Sigmoid colon (tissue), 7 donors: ENCODE measurements around the gene FOXD2. TPM values are rescaled to one million over a fixed set of nuclear protein-coding genes. Genes with fewer than 3 reads are reported as not detected.
A peak's percentile ranks its signal among the peaks of the same experiment; 100 is the strongest.

Experiments used
- DNase-seq: peaks from one replicate; pipeline ENCODE4 v3.0.0-alpha.2; 2019
- H3K27ac ChIP-seq, 4 donors: fragments of 200-600 bp; sonication (generic); one replicate each; pipeline ENCODE4 v1.5.1; 2016 to 2019; ENCODE audit warnings: mild to moderate bottlenecking in 1 of 4
- H3K27me3 ChIP-seq, 3 donors: fragments of 200-600 bp; sonication (generic); one replicate each; pipeline ENCODE4 v1.5.1; 2019; ENCODE audit warnings: mild to moderate bottlenecking in 1 of 3
- H3K36me3 ChIP-seq, 4 donors: fragments of 200-600 bp; sonication (generic); one replicate each; pipeline ENCODE4 v1.5.1; 2016 to 2019
- H3K4me1 ChIP-seq, 4 donors: fragments of 200-600 bp; sonication (generic); one replicate each; pipeline ENCODE4 v1.5.1; 2017 to 2019
- H3K4me3 ChIP-seq, 4 donors: fragments of 200-600 bp; sonication (generic); one replicate each; pipeline ENCODE4 v1.5.1; 2017 to 2019; ENCODE audit warnings: mild to moderate bottlenecking in 2 of 4, moderate library complexity in 1 of 4
- H3K9me3 ChIP-seq, 4 donors: fragments of 200-600 bp in 3 of 4; sonication (generic) in 3 of 4; one replicate each; pipeline versions ENCODE4 v1.5.1 to v1.6.1; 2013 to 2019
- EP300 ChIP-seq, 4 donors: sonication (generic); formaldehyde crosslinking; IDR thresholded peaks; one replicate each; pipeline ENCODE4 v1.6.1; 2017; ENCODE audit warnings: antibody characterized with exemption in 4 of 4
- POLR2A ChIP-seq, 2 donors: fragments of 450-650 bp; IDR thresholded peaks; one replicate each; pipeline ENCODE4 v1.6.1; 2016; ENCODE audit warnings: antibody characterized with exemption in 2 of 2, mild to moderate bottlenecking in 2 of 2, moderate library complexity in 2 of 2
- POLR2AphosphoS5 ChIP-seq, 4 donors: sonication (generic); formaldehyde crosslinking; IDR thresholded peaks; one replicate each; pipeline ENCODE4 v1.6.1; 2017; ENCODE audit warnings: antibody characterized with exemption in 4 of 4
- WGBS, 2 donors: extraction: QIAGEN DNeasy Blood & Tissue Kit; methylation state at CpG; one replicate each; pipeline ENCODE4 v1.1.7; 2013; 5-methylcytosine and 5-hydroxymethylcytosine counted together
- intact Hi-C: fragments of 100-400 bp; cut with DNase I; formaldehyde crosslinking; loops from one replicate; pipeline ENCODE4 v1.15.1; 2023
- polyA plus RNA-seq, 3 donors: library from polyadenylated mRNA; stranded (reverse); fragments of 200-250 nt; gene quantifications; one replicate each; pipeline ENCODE4 v1.2.3, GENCODE V29; 2013
- total RNA-seq, 4 donors: library from RNA; depleted of rRNA; stranded (reverse); fragments of >200 nt; gene quantifications; one replicate each; pipeline ENCODE4 v1.1.0, GENCODE V29; 2016
- TF ChIP-seq, protein P1 (sequence below), 4 experiments: fragments of 450-650 bp in 3 of 4; fragments of 200-600 bp in 1 of 4; IDR thresholded peaks; one replicate each; pipeline ENCODE4 v1.5.1; 2016 to 2019; ENCODE audit warnings: antibody characterized with exemption in 4 of 4, mild to moderate bottlenecking in 3 of 4, moderate library complexity in 2 of 4
- donor health status: healthy with polysubstance abuse.
- donor health status: Bipolar disorder and iron deficiency.
- donor health status: healthy.

FOXD2 gene
- total and polyA plus RNA-seq, 7 donors: under 0.01 to 4.9 (median 3.0) TPM; not detected in 2

- H3K4me3 ChIP-seq: peak overlapping the region in 3 of 4 donors; percentile 2 to 18 (median 6)
- TF ChIP-seq POLR2AphosphoS5 (IDR thresholded peaks at IDR 0.05) (peak in 1 of 4 donors; percentile 33), EP300 (IDR thresholded peaks at IDR 0.05) (no peak), POLR2A (IDR thresholded peaks at IDR 0.05) (no peak)
- TF ChIP-seq, protein P1, sequence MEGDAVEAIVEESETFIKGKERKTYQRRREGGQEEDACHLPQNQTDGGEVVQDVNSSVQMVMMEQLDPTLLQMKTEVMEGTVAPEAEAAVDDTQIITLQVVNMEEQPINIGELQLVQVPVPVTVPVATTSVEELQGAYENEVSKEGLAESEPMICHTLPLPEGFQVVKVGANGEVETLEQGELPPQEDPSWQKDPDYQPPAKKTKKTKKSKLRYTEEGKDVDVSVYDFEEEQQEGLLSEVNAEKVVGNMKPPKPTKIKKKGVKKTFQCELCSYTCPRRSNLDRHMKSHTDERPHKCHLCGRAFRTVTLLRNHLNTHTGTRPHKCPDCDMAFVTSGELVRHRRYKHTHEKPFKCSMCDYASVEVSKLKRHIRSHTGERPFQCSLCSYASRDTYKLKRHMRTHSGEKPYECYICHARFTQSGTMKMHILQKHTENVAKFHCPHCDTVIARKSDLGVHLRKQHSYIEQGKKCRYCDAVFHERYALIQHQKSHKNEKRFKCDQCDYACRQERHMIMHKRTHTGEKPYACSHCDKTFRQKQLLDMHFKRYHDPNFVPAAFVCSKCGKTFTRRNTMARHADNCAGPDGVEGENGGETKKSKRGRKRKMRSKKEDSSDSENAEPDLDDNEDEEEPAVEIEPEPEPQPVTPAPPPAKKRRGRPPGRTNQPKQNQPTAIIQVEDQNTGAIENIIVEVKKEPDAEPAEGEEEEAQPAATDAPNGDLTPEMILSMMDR (IDR thresholded peaks at IDR 0.05): no peak
- DNase-seq: peak; percentile 85
- intact Hi-C loops: loop anchor here (1.0 to 5.0 kb wide), 2 partner anchors 277 to 293 kb away; no protein-coding TSS in a partner anchor
- no peaks in the 10 kb centered on the region for H3K36me3 ChIP-seq
- WGBS, 2 donors: 7 to 10% methylated on average over 51 of the region's 51 CpGs
- no peak overlapping the region for H3K27ac ChIP-seq
- H3K27me3 ChIP-seq: peaks cover 69 to 99% (median 93%) of the 10 kb centered on the region in 3 donors
- H3K4me1 ChIP-seq: peaks cover 0 to 66% (median 56%) of the 10 kb centered on the region in 4 donors
- H3K9me3 ChIP-seq: no peaks in the 10 kb centered on the region
Measured at GRCh38 chr1:47434051-47434842, 3.6 kb upstream of the FOXD2 start.

- Histone ChIP-seq H3K4me3 (no peak overlapping the region), H3K27me3 (peaks cover 78 to 99% (median 94%) of the 10 kb centered on the region in 3 donors), H3K9me3 (no peaks in the 10 kb centered on the region), H3K4me1 (peaks cover 0 to 68% (median 58%) of the 10 kb centered on the region in 4 donors), H3K27ac (no peak overlapping the region), H3K36me3 (no peaks in the 10 kb centered on the region)
- DNase-seq: no peak
- WGBS, 2 donors: 17 to 57% methylated on average over 6 of the region's 6 CpGs
- intact Hi-C loops: loop anchor here (5.0 kb wide), 2 partner anchors 103 to 243 kb away; partner anchors contain the start of genes CMPK1 and PDZK1IP1
- no peak for TF ChIP-seq POLR2A (IDR thresholded peaks at IDR 0.05)
- TF ChIP-seq POLR2AphosphoS5 (IDR thresholded peaks at IDR 0.05): no peak
- TF ChIP-seq EP300 (IDR thresholded peaks at IDR 0.05): no peak
- TF ChIP-seq, protein P1 (IDR thresholded peaks at IDR 0.05): no peak
Measured at GRCh38 chr1:47435506-47436303, 2.1 kb upstream of the FOXD2 start.

DNA sequence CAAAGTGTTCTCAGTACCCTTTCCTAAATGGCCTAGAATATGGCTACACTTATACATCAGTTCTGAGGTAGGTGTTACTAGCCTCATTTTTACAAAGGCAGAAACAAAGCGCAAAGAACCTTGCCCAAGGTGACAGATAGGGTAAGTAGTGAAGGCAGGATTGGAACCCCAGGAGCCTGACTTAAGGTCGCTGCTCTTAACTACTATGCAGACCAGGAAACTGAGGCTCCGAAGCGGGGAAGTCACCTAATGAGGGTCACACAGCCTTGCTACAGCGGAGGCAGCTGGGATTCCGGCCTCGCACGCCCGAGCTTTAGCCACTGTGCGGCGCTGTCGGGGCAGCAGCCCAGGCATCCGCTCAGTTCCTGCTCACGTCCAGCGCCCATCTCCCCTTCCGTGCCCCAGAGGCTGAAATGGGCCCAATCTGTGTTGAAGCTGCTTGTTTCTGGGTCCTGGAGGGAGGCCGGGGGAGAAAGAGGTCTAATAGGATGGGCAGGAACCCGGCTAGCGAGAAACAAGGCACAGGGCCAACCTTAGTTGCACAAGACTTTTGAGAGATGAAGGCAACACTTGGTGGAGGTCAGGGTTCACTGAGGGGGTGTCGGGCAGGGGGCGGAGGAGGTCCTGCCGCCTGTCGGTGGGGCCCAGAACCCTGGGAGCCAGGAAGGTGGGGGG, 1.4 kb upstream of the FOXD2 start:
- no peak for TF ChIP-seq EP300 (IDR thresholded peaks at IDR 0.05)
- TF ChIP-seq, protein P1 (IDR thresholded peaks at IDR 0.05): peak; percentile 36 to 57 (median 51)
- H3K27ac ChIP-seq: peak overlapping the region in 3 of 4 donors; percentile 71 to 76 (median 73)
- intact Hi-C loops: loop anchor here (5.0 kb wide), 2 partner anchors 104 to 244 kb away; partner anchors contain the start of genes CMPK1 and PDZK1IP1
- peaks cover 76 to 99% (median 94%) of the 10 kb centered on the region in 3 donors for H3K27me3 ChIP-seq
- 1 to 4% methylated on average over 23 of the region's 23 CpGs for WGBS, 2 donors
- H3K9me3 ChIP-seq: no peaks in the 10 kb centered on the region
- H3K36me3 ChIP-seq: no peaks in the 10 kb centered on the region
- H3K4me1 ChIP-seq: peaks cover 0 to 67% (median 58%) of the 10 kb centered on the region in 4 donors
- DNase-seq: peak; percentile 77
- peak overlapping the region; percentile 46 to 66 (median 56) for H3K4me3 ChIP-seq

DNA sequence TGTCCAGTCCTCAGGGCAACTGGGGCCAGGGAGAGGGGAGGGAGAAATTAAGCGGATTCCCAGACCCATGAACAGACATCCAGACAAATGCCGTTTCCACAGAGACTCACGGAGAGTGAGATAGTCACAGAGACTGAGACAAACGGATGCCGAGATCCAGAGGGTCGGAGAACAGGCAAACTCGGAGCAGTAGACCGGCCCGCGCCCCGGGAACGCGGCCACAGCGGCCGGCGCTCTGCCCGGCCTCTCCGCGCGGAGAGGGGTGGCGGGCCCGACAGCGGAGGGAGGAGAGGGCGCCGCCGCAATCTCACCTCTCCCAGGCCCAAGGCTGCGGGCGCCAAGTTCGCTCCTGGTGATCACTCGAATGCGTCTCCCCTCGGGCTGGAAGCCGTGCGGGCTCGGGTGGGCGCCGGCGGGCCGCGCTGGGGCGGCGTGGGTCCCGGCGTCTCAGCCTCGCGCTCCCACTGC, 831 bp upstream of the FOXD2 start:
- H3K27ac ChIP-seq: peak overlapping the region; percentile 56 to 76 (median 72)
- peaks cover 70 to 99% (median 94%) of the 10 kb centered on the region in 3 donors for H3K27me3 ChIP-seq
- no peaks in the 10 kb centered on the region for H3K36me3 ChIP-seq
- TF ChIP-seq POLR2A (IDR thresholded peaks at IDR 0.05) (no peak), EP300 (IDR thresholded peaks at IDR 0.05) (no peak), POLR2AphosphoS5 (IDR thresholded peaks at IDR 0.05) (peak in 1 of 4 donors; percentile 21)
- no peak for DNase-seq
- peaks cover 0 to 62% (median 56%) of the 10 kb centered on the region in 4 donors for H3K4me1 ChIP-seq
- 0 to 1% methylated on average over 46 of the region's 46 CpGs for WGBS, 2 donors
- intact Hi-C loops: loop anchor here (5.0 kb wide), 2 partner anchors 105 to 245 kb away; partner anchors contain the start of genes CMPK1 and PDZK1IP1
- H3K9me3 ChIP-seq: no peaks in the 10 kb centered on the region
- H3K4me3 ChIP-seq: peak overlapping the region; percentile 46 to 66 (median 56)
